ENCODE data around the gene PDLIM1.

- TF ChIP-seq CTCF (conservative IDR thresholded peaks at IDR 0.05) (no peak), EZH2 (IDR thresholded peaks at IDR 0.05; ENCODE audit: low read depth) (no peak)
Measured at GRCh38 chr10:95321554-95322301, 30.9 kb upstream of the PDLIM1 start.
